ENCODE measurements around the gene DYTN. TPM values are rescaled to one million over a fixed set of nuclear protein-coding genes. Genes with fewer than 3 reads are reported as not detected.

Gene DYTN
- total and polyA plus RNA-seq, 8 donors = not detected

GRCh38 chr2:206713746-206714145, 4.5 kb downstream of the DYTN start:
- TF ChIP-seq, protein P1, sequence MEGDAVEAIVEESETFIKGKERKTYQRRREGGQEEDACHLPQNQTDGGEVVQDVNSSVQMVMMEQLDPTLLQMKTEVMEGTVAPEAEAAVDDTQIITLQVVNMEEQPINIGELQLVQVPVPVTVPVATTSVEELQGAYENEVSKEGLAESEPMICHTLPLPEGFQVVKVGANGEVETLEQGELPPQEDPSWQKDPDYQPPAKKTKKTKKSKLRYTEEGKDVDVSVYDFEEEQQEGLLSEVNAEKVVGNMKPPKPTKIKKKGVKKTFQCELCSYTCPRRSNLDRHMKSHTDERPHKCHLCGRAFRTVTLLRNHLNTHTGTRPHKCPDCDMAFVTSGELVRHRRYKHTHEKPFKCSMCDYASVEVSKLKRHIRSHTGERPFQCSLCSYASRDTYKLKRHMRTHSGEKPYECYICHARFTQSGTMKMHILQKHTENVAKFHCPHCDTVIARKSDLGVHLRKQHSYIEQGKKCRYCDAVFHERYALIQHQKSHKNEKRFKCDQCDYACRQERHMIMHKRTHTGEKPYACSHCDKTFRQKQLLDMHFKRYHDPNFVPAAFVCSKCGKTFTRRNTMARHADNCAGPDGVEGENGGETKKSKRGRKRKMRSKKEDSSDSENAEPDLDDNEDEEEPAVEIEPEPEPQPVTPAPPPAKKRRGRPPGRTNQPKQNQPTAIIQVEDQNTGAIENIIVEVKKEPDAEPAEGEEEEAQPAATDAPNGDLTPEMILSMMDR (IDR thresholded peaks at IDR 0.05) = no peak
- WGBS, 2 donors = 56 to 62% methylated on average over 4 of the region's 4 CpGs
- DNase-seq = no peak
- H3K27me3 ChIP-seq = peaks cover 0 to 3% (median 0%) of the 10 kb centered on the region in 4 donors
- no peak overlapping the region for H3K4me3 ChIP-seq
- no peak for ATAC-seq
- FAIRE-seq = no peak
- H3K27ac ChIP-seq = no peak overlapping the region
- H3K4me1 ChIP-seq = no peaks in the 10 kb centered on the region
- intact Hi-C loops (cut with DNase I) = no loop called here
- H3K36me3 ChIP-seq = no peaks in the 10 kb centered on the region
- H3K9me3 ChIP-seq = no peaks in the 10 kb centered on the region

- H3K4me1 ChIP-seq = no peaks in the 10 kb centered on the region
- peaks cover 0 to 4% (median 0%) of the 10 kb centered on the region in 4 donors for H3K27me3 ChIP-seq
- WGBS, 2 donors = 36 to 52% methylated on average over 5 of the region's 5 CpGs
- DNase-seq (no peak), ATAC-seq (no peak), FAIRE-seq (no peak)
- H3K36me3 ChIP-seq = no peaks in the 10 kb centered on the region
- no peak overlapping the region for H3K4me3 ChIP-seq
- intact Hi-C loops (cut with DNase I) = no loop called here
- no peaks in the 10 kb centered on the region for H3K9me3 ChIP-seq
- TF ChIP-seq, protein P1 (IDR thresholded peaks at IDR 0.05) = no peak
- no peak overlapping the region for H3K27ac ChIP-seq
These were observed 9.9 kb downstream of the DYTN start for GRCh38 chr2:206708286-206708685.

DNA sequence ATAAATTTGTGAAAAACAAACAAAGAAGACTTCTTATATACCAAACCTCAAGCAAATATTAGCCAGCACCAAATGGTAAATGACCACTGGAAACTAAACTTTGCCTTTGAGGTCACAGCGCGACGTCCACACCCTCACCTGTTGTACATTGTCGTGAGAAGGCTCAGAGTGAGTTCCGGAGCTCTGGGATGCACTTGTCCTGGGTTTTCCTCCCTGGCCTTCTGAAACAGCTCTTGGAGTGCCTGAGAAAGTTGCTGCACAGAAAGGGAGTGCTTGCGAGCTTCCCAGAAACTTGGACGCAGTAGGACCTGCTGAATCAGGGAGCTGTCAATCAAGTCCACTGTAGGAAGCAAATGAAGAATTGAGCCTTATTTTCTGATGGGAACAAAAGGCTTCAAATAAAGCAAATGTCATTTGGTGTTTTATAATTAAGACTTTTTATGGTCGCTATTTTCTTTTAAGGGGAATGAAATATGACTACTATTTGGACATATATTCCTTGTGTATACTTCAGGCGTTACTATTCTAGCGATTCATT, 11.0 kb downstream of the DYTN start:
- 54 to 55% methylated on average over 10 of the region's 10 CpGs for WGBS, 2 donors
- no peak for ATAC-seq

DNA sequence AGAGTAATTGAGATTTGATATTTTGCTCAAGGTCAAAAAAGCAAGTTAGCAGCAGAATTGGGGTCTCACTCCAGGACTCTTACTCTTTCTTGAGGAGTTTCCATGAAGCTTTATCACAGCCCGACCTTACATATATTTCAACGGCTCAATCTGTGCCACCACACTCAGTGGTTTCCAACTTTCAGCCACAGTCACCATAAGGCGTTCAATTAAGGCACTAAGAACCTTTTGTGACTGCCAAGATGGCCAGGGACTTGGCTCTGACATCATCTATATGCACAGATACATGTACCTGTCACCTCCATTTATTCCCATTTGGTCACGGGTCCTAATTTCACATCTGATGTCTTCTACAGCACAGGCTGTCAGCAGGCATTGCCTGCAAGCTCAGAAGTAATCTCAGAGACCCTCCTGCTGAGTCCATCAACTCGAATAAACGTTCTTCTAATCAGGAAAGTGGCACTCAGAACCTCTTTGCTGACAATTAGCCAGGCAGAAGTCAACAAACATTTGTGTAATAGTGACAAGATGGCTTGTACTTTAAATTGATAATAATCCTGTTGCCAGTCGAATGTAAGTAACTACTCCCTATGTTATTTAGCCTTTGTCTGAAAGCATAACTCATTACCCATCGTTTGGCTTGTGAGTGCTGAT, 16.1 kb downstream of the DYTN start:
- DNase-seq (no peak), FAIRE-seq (no peak), ATAC-seq (no peak)
- Histone ChIP-seq H3K27ac (no peak overlapping the region), H3K27me3 (peaks cover 0 to 4% (median 0%) of the 10 kb centered on the region in 4 donors), H3K4me3 (no peak overlapping the region), H3K36me3 (no peaks in the 10 kb centered on the region), H3K9me3 (no peaks in the 10 kb centered on the region), H3K4me1 (no peaks in the 10 kb centered on the region)
- 31 to 37% methylated on average over 8 of the region's 8 CpGs for WGBS, 2 donors
- TF ChIP-seq, protein P1 (IDR thresholded peaks at IDR 0.05) = no peak
- intact Hi-C loops (cut with DNase I) = no loop called here

More for the DNA sequence above, 11.0 kb downstream of the DYTN start:
- H3K27ac ChIP-seq = no peak overlapping the region
- TF ChIP-seq, protein P1 (IDR thresholded peaks at IDR 0.05) = no peak
- H3K36me3 ChIP-seq = no peaks in the 10 kb centered on the region
- intact Hi-C loops (cut with DNase I) = no loop called here
- DNase-seq (no peak), FAIRE-seq (no peak)
- H3K4me3 ChIP-seq = no peak overlapping the region
- H3K9me3 ChIP-seq = no peaks in the 10 kb centered on the region
- H3K4me1 ChIP-seq = no peaks in the 10 kb centered on the region
- H3K27me3 ChIP-seq = peaks cover 0 to 4% (median 0%) of the 10 kb centered on the region in 4 donors

DNA sequence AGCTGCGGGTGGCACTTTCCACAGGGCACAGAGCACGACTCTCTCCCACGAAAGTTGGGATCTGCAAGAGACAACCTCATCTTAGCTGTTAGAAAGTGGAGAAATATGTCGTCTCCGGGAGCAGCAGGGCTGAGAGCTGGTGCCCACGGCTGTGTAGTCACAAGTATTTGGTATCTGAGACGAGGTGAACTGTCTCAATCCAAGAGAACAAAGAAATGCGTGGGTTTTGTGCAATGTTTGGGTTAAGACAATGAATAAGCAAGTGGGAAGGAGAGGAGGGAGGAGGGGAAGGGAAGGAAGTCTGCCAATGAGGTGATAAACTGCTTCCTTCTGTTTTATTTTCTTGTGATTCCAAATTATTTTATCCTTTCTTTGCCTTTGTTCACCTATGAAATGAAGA, 18.0 kb downstream of the DYTN start:
- FAIRE-seq = no peak
- H3K27me3 ChIP-seq = peaks cover 0 to 4% (median 0%) of the 10 kb centered on the region in 4 donors
- ATAC-seq = no peak
- intact Hi-C loops (cut with DNase I) = no loop called here
- no peaks in the 10 kb centered on the region for H3K9me3 ChIP-seq
- DNase-seq = no peak
- H3K27ac ChIP-seq = no peak overlapping the region
- no peaks in the 10 kb centered on the region for H3K4me1 ChIP-seq
- WGBS, 2 donors = 31 to 45% methylated on average over 8 of the region's 8 CpGs
- H3K36me3 ChIP-seq = no peaks in the 10 kb centered on the region
- no peak overlapping the region for H3K4me3 ChIP-seq
- TF ChIP-seq, protein P1 (IDR thresholded peaks at IDR 0.05) = no peak

Data from pancreas (tissue), 10 donors.